ENCODE results near the gene COLEC12. TPM values are rescaled to one million over a fixed set of nuclear protein-coding genes. Genes with fewer than 3 reads are reported as not detected.
"Not testable (repeated sequence)": the region's sequence is repeated elsewhere in the genome, so short reads cannot be mapped to it uniquely, and the experiment has no call there.

Gene COLEC12
- total and polyA plus RNA-seq, 2 experiments from 2014 or later, result 61.1 to 69.0 TPM

DNA sequence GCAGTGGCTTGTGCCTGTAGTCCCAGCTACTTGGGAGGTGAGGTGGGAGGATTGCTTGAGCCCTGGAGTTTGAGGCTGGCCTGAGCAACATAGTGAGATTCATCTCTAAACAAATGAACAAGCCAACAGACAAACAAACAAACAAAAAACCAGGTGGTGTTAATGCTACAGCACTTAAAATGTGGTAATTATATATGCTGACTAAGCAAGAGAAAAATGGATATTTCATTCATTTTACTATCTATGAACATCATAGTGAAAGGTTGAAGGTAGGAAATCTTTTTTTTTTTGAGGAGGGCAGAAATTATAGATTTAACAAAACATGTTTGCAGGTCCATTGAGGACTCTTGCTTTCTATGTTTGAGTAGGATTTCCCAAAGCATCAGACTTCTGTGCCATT lies 190.5 kb downstream of the COLEC12 start:
- Histone ChIP-seq H3K27me3 (no peaks in the 10 kb centered on the region), H3K9me3 (ENCODE audit: low read depth) (no peaks in the 10 kb centered on the region), H3K4me1 (ENCODE audit: low read depth) (peaks cover 1% of the 10 kb centered on the region), H3K4me3 (no peak overlapping the region), H3K36me3 (no peaks in the 10 kb centered on the region), H3K27ac (no peak overlapping the region)
- TF ChIP-seq, protein P1, sequence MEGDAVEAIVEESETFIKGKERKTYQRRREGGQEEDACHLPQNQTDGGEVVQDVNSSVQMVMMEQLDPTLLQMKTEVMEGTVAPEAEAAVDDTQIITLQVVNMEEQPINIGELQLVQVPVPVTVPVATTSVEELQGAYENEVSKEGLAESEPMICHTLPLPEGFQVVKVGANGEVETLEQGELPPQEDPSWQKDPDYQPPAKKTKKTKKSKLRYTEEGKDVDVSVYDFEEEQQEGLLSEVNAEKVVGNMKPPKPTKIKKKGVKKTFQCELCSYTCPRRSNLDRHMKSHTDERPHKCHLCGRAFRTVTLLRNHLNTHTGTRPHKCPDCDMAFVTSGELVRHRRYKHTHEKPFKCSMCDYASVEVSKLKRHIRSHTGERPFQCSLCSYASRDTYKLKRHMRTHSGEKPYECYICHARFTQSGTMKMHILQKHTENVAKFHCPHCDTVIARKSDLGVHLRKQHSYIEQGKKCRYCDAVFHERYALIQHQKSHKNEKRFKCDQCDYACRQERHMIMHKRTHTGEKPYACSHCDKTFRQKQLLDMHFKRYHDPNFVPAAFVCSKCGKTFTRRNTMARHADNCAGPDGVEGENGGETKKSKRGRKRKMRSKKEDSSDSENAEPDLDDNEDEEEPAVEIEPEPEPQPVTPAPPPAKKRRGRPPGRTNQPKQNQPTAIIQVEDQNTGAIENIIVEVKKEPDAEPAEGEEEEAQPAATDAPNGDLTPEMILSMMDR (IDR thresholded peaks at IDR 0.05; ENCODE audit: low read depth, low read length), result no peak
- no peak for DNase-seq (ENCODE audit: low read depth in 1 of 2, low spot score in 1 of 2)

DNA sequence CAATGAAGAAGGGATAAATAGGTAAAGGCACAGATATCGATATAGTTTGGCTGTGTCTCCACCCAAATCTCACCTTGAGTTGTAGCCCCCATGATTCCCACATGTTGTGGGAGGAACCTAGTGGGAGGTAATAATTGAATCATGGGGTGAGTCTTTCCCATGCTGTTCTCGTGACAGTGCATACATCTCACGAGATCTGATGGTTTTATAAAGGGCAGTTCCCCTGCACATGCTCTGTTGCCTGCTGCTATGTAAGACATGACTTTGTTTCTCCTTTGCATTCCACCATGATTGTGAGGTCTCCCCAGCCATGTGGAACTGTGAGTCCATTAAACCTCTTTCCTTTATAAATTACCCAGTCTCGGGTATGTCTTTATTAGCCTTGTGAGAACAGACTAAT lies 192.4 kb downstream of the COLEC12 start:
- H3K36me3 ChIP-seq; H3K9me3 ChIP-seq (ENCODE audit: low read depth); DNase-seq (ENCODE audit: low read depth in 1 of 2, low spot score in 1 of 2); H3K4me3 ChIP-seq; H3K27ac ChIP-seq; H3K27me3 ChIP-seq: not testable (repeated sequence)
- peaks cover 14% of the 10 kb centered on the region for H3K4me1 ChIP-seq (ENCODE audit: low read depth)

DNA sequence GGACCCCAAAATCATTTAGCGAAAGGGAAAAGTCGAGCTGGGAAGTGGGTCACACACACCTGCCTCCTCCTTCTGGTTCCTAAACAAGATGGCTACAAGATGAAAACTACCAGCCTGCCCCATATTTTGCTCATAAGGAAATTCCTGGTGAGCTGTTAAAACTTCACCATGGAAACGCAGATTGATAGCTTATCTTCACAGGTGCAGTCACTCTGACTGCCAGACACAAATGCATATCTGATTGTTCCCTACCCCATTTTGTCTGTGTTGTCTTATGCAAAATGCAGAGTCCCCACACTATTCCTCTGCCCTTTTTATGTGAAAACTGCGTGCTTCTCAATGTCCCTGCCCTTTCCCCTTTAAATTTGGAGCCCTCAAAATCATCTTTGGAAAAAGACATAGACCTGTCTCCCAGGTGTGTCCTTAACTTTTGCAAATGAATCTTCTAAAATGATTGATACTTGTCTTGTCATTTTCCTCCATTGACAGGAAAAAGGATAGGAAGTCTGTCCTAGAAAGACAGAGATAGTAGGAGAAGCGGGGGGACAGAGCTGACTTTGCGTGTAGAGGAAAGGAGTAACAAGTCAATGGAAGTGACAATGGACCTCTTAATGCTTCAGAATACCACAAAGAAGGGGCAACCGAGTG lies 193.8 kb downstream of the COLEC12 start:
- H3K27ac ChIP-seq, result no peak overlapping the region
- H3K27me3 ChIP-seq, result no peaks in the 10 kb centered on the region
- H3K4me1 ChIP-seq (ENCODE audit: low read depth), result peaks cover 14% of the 10 kb centered on the region
- H3K4me3 ChIP-seq, result no peak overlapping the region
- H3K9me3 ChIP-seq (ENCODE audit: low read depth), result no peaks in the 10 kb centered on the region
- no peak for DNase-seq (ENCODE audit: low read depth in 1 of 2, low spot score in 1 of 2)
- H3K36me3 ChIP-seq, result no peaks in the 10 kb centered on the region
- TF ChIP-seq, protein P1 (IDR thresholded peaks at IDR 0.05; ENCODE audit: low read depth, low read length), result no peak

DNA sequence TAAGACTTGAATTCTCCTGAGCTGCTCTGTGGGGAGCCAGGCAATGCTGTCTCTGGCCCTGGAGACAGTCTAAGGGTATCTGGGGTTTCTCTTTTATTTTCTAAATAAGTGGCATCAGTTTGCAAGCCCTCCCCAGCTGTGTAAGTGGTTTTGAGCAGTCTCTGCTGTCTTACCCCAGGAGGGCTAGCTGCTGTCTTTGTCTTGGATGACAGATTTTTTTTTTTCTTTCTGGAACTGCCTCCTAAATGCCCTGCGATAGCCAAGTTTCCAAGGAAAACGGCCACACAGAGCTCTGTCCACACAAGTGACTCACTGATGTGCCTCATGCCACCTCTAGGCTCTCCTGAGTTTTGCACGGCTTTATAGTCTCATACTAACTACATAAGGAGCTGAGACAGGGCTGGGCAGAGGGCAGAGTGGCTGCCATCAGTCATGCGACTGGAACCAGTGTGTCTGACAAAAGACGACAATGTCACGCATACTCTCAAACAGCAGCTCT lies 195.4 kb downstream of the COLEC12 start:
- Histone ChIP-seq H3K36me3 (no peaks in the 10 kb centered on the region), H3K27me3 (no peaks in the 10 kb centered on the region), H3K27ac (no peak overlapping the region), H3K4me3 (no peak overlapping the region), H3K9me3 (ENCODE audit: low read depth) (no peaks in the 10 kb centered on the region), H3K4me1 (ENCODE audit: low read depth) (peaks cover 14% of the 10 kb centered on the region)
- DNase-seq (ENCODE audit: low read depth in 1 of 2, low spot score in 1 of 2), result peak in 1 of 2 donors; percentile 9
- TF ChIP-seq, protein P1 (IDR thresholded peaks at IDR 0.05; ENCODE audit: low read depth, low read length), result no peak

DNA sequence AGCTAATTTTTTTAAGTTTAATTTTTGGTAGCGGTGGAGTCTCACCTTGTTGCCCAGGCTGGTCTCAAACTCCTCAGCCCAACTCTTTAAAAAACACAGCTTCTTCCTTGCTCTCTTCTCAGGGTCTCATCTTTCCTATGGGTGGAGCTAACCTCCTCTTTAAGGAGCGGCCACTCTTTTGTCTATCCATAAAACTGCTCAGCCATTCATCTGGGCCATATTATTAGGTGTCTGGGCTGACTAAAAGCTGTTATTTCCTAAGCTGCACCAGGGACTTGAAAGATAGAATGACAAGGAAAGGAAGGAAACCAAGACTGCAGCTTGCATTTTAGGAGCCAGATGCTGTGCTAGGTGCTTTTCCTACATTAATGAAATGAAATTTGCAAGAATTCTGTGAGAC lies 196.9 kb downstream of the COLEC12 start:
- TF ChIP-seq, protein P1 (IDR thresholded peaks at IDR 0.05; ENCODE audit: low read depth, low read length), result no peak
- no peak for DNase-seq (ENCODE audit: low read depth in 1 of 2, low spot score in 1 of 2)
- Histone ChIP-seq H3K27me3 (no peaks in the 10 kb centered on the region), H3K27ac (no peak overlapping the region), H3K36me3 (no peaks in the 10 kb centered on the region), H3K4me3 (no peak overlapping the region), H3K9me3 (ENCODE audit: low read depth) (no peaks in the 10 kb centered on the region), H3K4me1 (ENCODE audit: low read depth) (peaks cover 14% of the 10 kb centered on the region)

DNA sequence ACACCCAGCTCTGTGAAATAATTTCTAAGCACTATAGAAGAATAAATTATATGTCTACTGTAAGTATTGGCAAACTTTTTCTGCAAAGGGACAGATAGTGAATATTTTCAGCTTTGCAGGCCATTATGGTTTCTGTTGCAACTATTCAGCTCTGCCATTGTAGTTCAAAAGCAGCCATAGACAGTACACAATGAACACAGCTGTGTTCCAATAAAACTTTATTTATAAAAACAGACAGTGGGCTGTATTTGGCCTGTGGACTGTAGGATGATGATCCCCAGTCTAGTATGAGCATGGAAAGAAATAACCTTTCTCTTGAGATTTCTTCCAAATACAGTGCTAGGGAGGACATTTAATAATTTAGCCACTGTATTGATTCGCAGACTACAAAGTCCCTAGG lies 197.5 kb downstream of the COLEC12 start:
- DNase-seq (ENCODE audit: low read depth in 1 of 2, low spot score in 1 of 2), result no peak
- Histone ChIP-seq H3K4me1 (ENCODE audit: low read depth) (peaks cover 14% of the 10 kb centered on the region), H3K9me3 (ENCODE audit: low read depth) (no peaks in the 10 kb centered on the region), H3K36me3 (no peaks in the 10 kb centered on the region), H3K27ac (no peak overlapping the region), H3K27me3 (no peaks in the 10 kb centered on the region), H3K4me3 (no peak overlapping the region)
- TF ChIP-seq, protein P1 (IDR thresholded peaks at IDR 0.05; ENCODE audit: low read depth, low read length), result no peak
